ENCODE measurements around the gene PMVK. TPM values are rescaled to one million over a fixed set of nuclear protein-coding genes. Genes with fewer than 3 reads are reported as not detected.

PMVK gene
- total RNA-seq, 1 experiment from 2014 or later, result 26.3 TPM

- peak overlapping the region; percentile 77 for H3K4me2 ChIP-seq (ENCODE audit: insufficient read depth, insufficient read length, low read length)
- no peak for DNase-seq
- peak overlapping the region; percentile 33 to 95 (median 50); a peak in 6 of 7 replicates for H3K27ac Mint-ChIP-seq
These were observed 33.4 kb upstream of the PMVK start for GRCh38 chr1:154969860-154970452.

More at GRCh38 chr1:154969860-154970452, 33.4 kb upstream of the PMVK start:
- no peaks in the 10 kb centered on the region for H3K9me3 ChIP-seq (ENCODE audit: control insufficient read depth, low read depth, low read length)
- H4K5ac ChIP-seq (ENCODE audit: insufficient read length, low read depth, low read length), result no peak overlapping the region
- no peak overlapping the region for H3K56ac ChIP-seq (ENCODE audit: insufficient read length, low read depth, low read length)
- no peak overlapping the region for H3K27ac ChIP-seq (ENCODE audit: insufficient read length, low read depth, low read length)
- H2BK12ac ChIP-seq (ENCODE audit: insufficient read length, low read depth, low read length), result no peak overlapping the region
- H2BK120ac ChIP-seq (ENCODE audit: low read depth, low read length, poor library complexity, severe bottlenecking), result no peak overlapping the region
- no peaks in the 10 kb centered on the region for H3K27me3 ChIP-seq (ENCODE audit: insufficient read depth, low read length)
- H3K4ac ChIP-seq (ENCODE audit: low read depth, low read length), result no peak overlapping the region
- peaks cover 7% of the 10 kb centered on the region for H3K79me1 ChIP-seq (ENCODE audit: insufficient read depth, low read depth, low read length, poor library complexity, severe bottlenecking)
- no CpG with 5 or more reads among the region's 22 CpGs for WGBS (ENCODE audit: extremely low coverage, insufficient read length, low lambda C conversion rate)
- Mint-ChIP-seq H3K4me3 (peak overlapping the region in 1 of 2 experiments; percentile 96; a peak in 4 of 5 replicates), H3K27me3 (ENCODE audit: low read depth) (no peaks in the 10 kb centered on the region), H3K4me1 (peaks cover 40 to 43% of the 10 kb centered on the region in 2 experiments), H3K9me3 (no peaks in the 10 kb centered on the region), H3K36me3 (ENCODE audit: insufficient read depth in 1 of 3, low read depth in 3 of 3) (peaks cover 29 to 44% (median 36%) of the 10 kb centered on the region in 3 experiments)
- no peak overlapping the region for H2BK15ac ChIP-seq (ENCODE audit: low read depth, low read length)
- H3K14ac ChIP-seq (ENCODE audit: insufficient read depth, low read length), result peak overlapping the region; percentile 54; the same call in 1 of the 2 replicates
- H4K91ac ChIP-seq (ENCODE audit: insufficient read length, low read depth, low read length), result no peak overlapping the region
- H2AFZ ChIP-seq (ENCODE audit: low read length), result no peak overlapping the region
- peaks cover 10% of the 10 kb centered on the region; the same call in 1 of the 2 replicates for H3K79me2 ChIP-seq (ENCODE audit: insufficient read depth, low read length)
- no peak overlapping the region for H2AK5ac ChIP-seq (ENCODE audit: insufficient read length, low read length)
- peaks cover 4% of the 10 kb centered on the region; the same call in 1 of the 2 replicates for H3K4me1 ChIP-seq (ENCODE audit: insufficient read depth, low read length)
- H3K23ac ChIP-seq (ENCODE audit: insufficient read length, low read depth, low read length), result no peak overlapping the region
- no peak overlapping the region for H2BK5ac ChIP-seq (ENCODE audit: insufficient read length, low read length)
- H3K18ac ChIP-seq (ENCODE audit: insufficient read length, low read depth, low read length), result peak overlapping the region; percentile 27
- H4K20me1 ChIP-seq (ENCODE audit: control insufficient read depth, insufficient read depth, insufficient read length), result peaks cover 2% of the 10 kb centered on the region
- no peak overlapping the region for H4K8ac ChIP-seq (replicated peaks; ENCODE audit: insufficient read length, low read depth, low read length)
- H3K23me2 ChIP-seq (ENCODE audit: insufficient read length, low read depth, low read length, poor library complexity, severe bottlenecking), result peaks cover 31% of the 10 kb centered on the region
- H3K9ac ChIP-seq (ENCODE audit: extremely low read depth, insufficient read length, low read length), result peak overlapping the region; percentile 59
- no peak overlapping the region for H2BK20ac ChIP-seq (ENCODE audit: low read depth, low read length, poor library complexity, severe bottlenecking)
- no peak overlapping the region for H3T11ph ChIP-seq (ENCODE audit: low read length)
- no peak for TF ChIP-seq CTCF (conservative IDR thresholded peaks at IDR 0.05)

Data from H9 (cell line).